ENCODE measurements around the gene MORN4. TPM values are rescaled to one million over a fixed set of nuclear protein-coding genes. Genes with fewer than 3 reads are reported as not detected.

MORN4 gene
- total RNA-seq, 2 experiments from 2014 or later: 2.4 to 5.4 TPM

GRCh38 chr10:97629289-97629688, 4.0 kb downstream of the MORN4 start:
- Histone ChIP-seq H4K20me1 (ENCODE audit: insufficient read depth, low read length) (no peaks in the 10 kb centered on the region), H3K4me2 (ENCODE audit: low read length) (no peak overlapping the region), H3K36me3 (ENCODE audit: insufficient read depth, low read length) (no peaks in the 10 kb centered on the region), H3K4me3 (ENCODE audit: low read depth, low read length, poor library complexity, severe bottlenecking) (no peak overlapping the region), H3K27ac (ENCODE audit: low read depth, low read length, poor library complexity, severe bottlenecking) (no peak overlapping the region), H3K9me2 (ENCODE audit: insufficient read depth, low read length) (no peaks in the 10 kb centered on the region), H3K79me2 (ENCODE audit: insufficient read depth, low read depth, low read length) (no peaks in the 10 kb centered on the region), H3K9me3 (ENCODE audit: low read length) (no peaks in the 10 kb centered on the region), H2AFZ (ENCODE audit: low read length) (no peak overlapping the region), H3K4me1 (ENCODE audit: insufficient read depth, low read length, poor library complexity, severe bottlenecking) (no peaks in the 10 kb centered on the region)
- DNase-seq (ENCODE audit: low spot score): no peak
- POLR2A ChIA-PET: no interaction called here
- TF ChIP-seq EZH2phosphoT487 (IDR thresholded peaks at IDR 0.05; ENCODE audit: borderline replicate concordance, low read depth, low read length): no peak
- no peak for TF ChIP-seq CTCF (conservative IDR thresholded peaks at IDR 0.05; ENCODE audit: low read length)
- intact Hi-C loops (cut with micrococcal nuclease; ENCODE audit: unreplicated experiment): no loop called here
- CTCF ChIA-PET (ENCODE audit: unreplicated experiment): no interaction called here
- BruUV-seq (replicated peaks): no TSS peak

GRCh38 chr10:97628228-97628627, 5.1 kb downstream of the MORN4 start:
- Histone ChIP-seq H3K27ac (ENCODE audit: low read depth, low read length, poor library complexity, severe bottlenecking) (no peak overlapping the region), H3K4me3 (ENCODE audit: low read depth, low read length, poor library complexity, severe bottlenecking) (no peak overlapping the region), H3K9me2 (ENCODE audit: insufficient read depth, low read length) (no peaks in the 10 kb centered on the region), H3K4me2 (ENCODE audit: low read length) (no peak overlapping the region), H3K79me2 (ENCODE audit: insufficient read depth, low read depth, low read length) (no peaks in the 10 kb centered on the region), H3K9me3 (ENCODE audit: low read length) (no peaks in the 10 kb centered on the region), H2AFZ (ENCODE audit: low read length) (no peak overlapping the region), H3K4me1 (ENCODE audit: insufficient read depth, low read length, poor library complexity, severe bottlenecking) (no peaks in the 10 kb centered on the region), H4K20me1 (ENCODE audit: insufficient read depth, low read length) (no peaks in the 10 kb centered on the region), H3K36me3 (ENCODE audit: insufficient read depth, low read length) (no peaks in the 10 kb centered on the region)
- intact Hi-C loops (cut with micrococcal nuclease; ENCODE audit: unreplicated experiment): no loop called here
- ChIA-PET POLR2A (interaction anchor here (1.3 kb wide), 1 partner anchor 10 kb away, joined by 3 read pairs; no protein-coding TSS in a partner anchor), CTCF (ENCODE audit: unreplicated experiment) (no interaction called here)
- no TSS peak for BruUV-seq (replicated peaks)
- TF ChIP-seq EZH2phosphoT487 (IDR thresholded peaks at IDR 0.05; ENCODE audit: borderline replicate concordance, low read depth, low read length) (no peak), CTCF (conservative IDR thresholded peaks at IDR 0.05; ENCODE audit: low read length) (no peak)
- no peak for DNase-seq (ENCODE audit: low spot score)

- POLR2A ChIA-PET: interaction anchor here (1.3 kb wide), 1 partner anchor 11 kb away, joined by 3 read pairs; no protein-coding TSS in a partner anchor
These were observed 5.6 kb downstream of the MORN4 start for GRCh38 chr10:97627731-97628130.

More at GRCh38 chr10:97627731-97628130, 5.6 kb downstream of the MORN4 start:
- DNase-seq (ENCODE audit: low spot score): no peak
- Histone ChIP-seq H4K20me1 (ENCODE audit: insufficient read depth, low read length) (no peaks in the 10 kb centered on the region), H3K4me2 (ENCODE audit: low read length) (no peak overlapping the region), H3K9me3 (ENCODE audit: low read length) (no peaks in the 10 kb centered on the region), H2AFZ (ENCODE audit: low read length) (no peak overlapping the region), H3K27ac (ENCODE audit: low read depth, low read length, poor library complexity, severe bottlenecking) (no peak overlapping the region), H3K9me2 (ENCODE audit: insufficient read depth, low read length) (no peaks in the 10 kb centered on the region), H3K79me2 (ENCODE audit: insufficient read depth, low read depth, low read length) (no peaks in the 10 kb centered on the region), H3K4me3 (ENCODE audit: low read depth, low read length, poor library complexity, severe bottlenecking) (no peak overlapping the region), H3K4me1 (ENCODE audit: insufficient read depth, low read length, poor library complexity, severe bottlenecking) (no peaks in the 10 kb centered on the region), H3K36me3 (ENCODE audit: insufficient read depth, low read length) (no peaks in the 10 kb centered on the region)
- no TSS peak for BruUV-seq (replicated peaks)
- CTCF ChIA-PET (ENCODE audit: unreplicated experiment): no interaction called here
- intact Hi-C loops (cut with micrococcal nuclease; ENCODE audit: unreplicated experiment): no loop called here
- TF ChIP-seq EZH2phosphoT487 (IDR thresholded peaks at IDR 0.05; ENCODE audit: borderline replicate concordance, low read depth, low read length): no peak
- no peak for TF ChIP-seq CTCF (conservative IDR thresholded peaks at IDR 0.05; ENCODE audit: low read length)
